NCI-H146 treated with DMSO at 0.1 percent for 48 hours (cell line): ENCODE results near the gene ZNF48.
A peak's percentile ranks its signal among the peaks of the same experiment; 100 is the strongest.
"Not testable (repeated sequence)": the region's sequence is repeated elsewhere in the genome, so short reads cannot be mapped to it uniquely, and the experiment has no call there.

Source experiments
- DNase-seq: peaks from one replicate; lab custom pipeline; 2025; ENCODE audit not compliant: unreplicated experiment; lab: John Stamatoyannopoulos, UW

Gene ZNF48

GRCh38 chr16:30377812-30378235 lies 17.4 kb upstream of the ZNF48 start:
- peak; percentile 92 for DNase-seq

GRCh38 chr16:30378236-30379157 lies 16.7 kb upstream of the ZNF48 start:
- peak; percentile 95 for DNase-seq

GRCh38 chr16:30379158-30379783 lies 15.9 kb upstream of the ZNF48 start:
- no peak for DNase-seq

GRCh38 chr16:30380072-30380802 lies 15.0 kb upstream of the ZNF48 start:
- no peak for DNase-seq

- DNase-seq: no peak
These were observed 14.4 kb upstream of the ZNF48 start for GRCh38 chr16:30380803-30381208.

GRCh38 chr16:30381291-30382041 lies 13.8 kb upstream of the ZNF48 start:
- DNase-seq: no peak

GRCh38 chr16:30382111-30382881 lies 12.9 kb upstream of the ZNF48 start, which contains the start of gene SEPTIN1:
TSS of gene SEPTIN1 (minus strand) at chr16:30382561. CDS start at chr16:30382542, 19 bp downstream.
- DNase-seq: no peak

- no peak for DNase-seq
These were observed 11.7 kb upstream of the ZNF48 start for GRCh38 chr16:30383521-30383920.

- peak; percentile 53 for DNase-seq
These were observed 547 bp upstream of the ZNF48 start for GRCh38 chr16:30394592-30395154.

GRCh38 chr16:30395992-30396585 lies 869 bp downstream of the ZNF48 start:
- peak; percentile 70 for DNase-seq

GRCh38 chr16:30396627-30397026 lies 1.4 kb downstream of the ZNF48 start:
- not testable (repeated sequence) for DNase-seq

GRCh38 chr16:30397056-30397455 lies 1.8 kb downstream of the ZNF48 start:
- no peak for DNase-seq

- no peak for DNase-seq
These were observed 2.8 kb downstream of the ZNF48 start for GRCh38 chr16:30397776-30398660.

GRCh38 chr16:30398661-30399434 lies 3.6 kb downstream of the ZNF48 start:
- no peak for DNase-seq

GRCh38 chr16:30399435-30400186 lies 4.4 kb downstream of the ZNF48 start:
- no peak for DNase-seq

GRCh38 chr16:30401768-30402425 lies 6.7 kb downstream of the ZNF48 start:
- DNase-seq: no peak
